Measurements from ENCODE around the gene RAD21L1.

RAD21L1 gene

GRCh38 chr20:1263853-1264252 is 38.0 kb downstream of the RAD21L1 start:
- no peak overlapping the region for H3K4me3 ChIP-seq (ENCODE audit: low read length)
- DNase-seq (ENCODE audit: low read depth), result peak; percentile 32
- TF ChIP-seq CTCF (IDR thresholded peaks at IDR 0.05; ENCODE audit: insufficient read depth, low read depth, low read length, missing control alignments), result no peak

GRCh38 chr20:1264727-1265126 is 38.9 kb downstream of the RAD21L1 start:
- H3K4me3 ChIP-seq (ENCODE audit: low read length), result no peak overlapping the region
- TF ChIP-seq CTCF (IDR thresholded peaks at IDR 0.05; ENCODE audit: insufficient read depth, low read depth, low read length, missing control alignments), result no peak
- DNase-seq (ENCODE audit: low read depth), result no peak

- peak overlapping the region; percentile 54 for H3K4me3 ChIP-seq (ENCODE audit: low read length)
- DNase-seq (ENCODE audit: low read depth), result no peak
- no peak for TF ChIP-seq CTCF (IDR thresholded peaks at IDR 0.05; ENCODE audit: insufficient read depth, low read depth, low read length, missing control alignments)
Observed at GRCh38 chr20:1265226-1265915, 39.5 kb downstream of the RAD21L1 start.

GRCh38 chr20:1265916-1266166 is 40.0 kb downstream of the RAD21L1 start:
- no peak for DNase-seq (ENCODE audit: low read depth)
- H3K4me3 ChIP-seq (ENCODE audit: low read length), result peak overlapping the region; percentile 54
- TF ChIP-seq CTCF (IDR thresholded peaks at IDR 0.05; ENCODE audit: insufficient read depth, low read depth, low read length, missing control alignments), result no peak

GRCh38 chr20:1266167-1266973 is 40.5 kb downstream of the RAD21L1 start, which contains the start of gene SNPH:
TSS of gene SNPH (plus strand) at chr20:1266294. CDS start at chr20:1296240, 29,946 bp downstream.
- peak; percentile 84 for DNase-seq (ENCODE audit: low read depth)
- peak within 1 kb of the TSS; percentile 54 for H3K4me3 ChIP-seq (ENCODE audit: low read length)

GRCh38 chr20:1267161-1267560 is 41.3 kb downstream of the RAD21L1 start:
- TF ChIP-seq CTCF (IDR thresholded peaks at IDR 0.05; ENCODE audit: insufficient read depth, low read depth, low read length, missing control alignments), result no peak
- no peak overlapping the region for H3K4me3 ChIP-seq (ENCODE audit: low read length)
- no peak for DNase-seq (ENCODE audit: low read depth)

More at GRCh38 chr20:1266167-1266973, 40.5 kb downstream of the RAD21L1 start, which contains the start of gene SNPH:
- TF ChIP-seq CTCF (IDR thresholded peaks at IDR 0.05; ENCODE audit: insufficient read depth, low read depth, low read length, missing control alignments), result no peak

Data from epithelial cell of esophagus (primary cell).